Urothelium cell line (cell line): ENCODE measurements around the gene GAR1.
"Not testable (repeated sequence)": the region's sequence is repeated elsewhere in the genome, so short reads cannot be mapped to it uniquely, and the experiment has no call there.

Source experiments
- DNase-seq: peaks from one replicate; pipeline ENCODE4 v3.0.0; 2011; ENCODE audit warnings: low spot score, mixed read lengths
- FAIRE-seq: peaks from 2 replicates; lab custom pipeline; 2011; peaks lifted over from hg19 to GRCh38; lab: Jason Lieb, UNC

GAR1 gene

GRCh38 chr4:109815151-109816081, at the start of gene GAR1:
Gene GAR1 (plus strand): TSS chr4:109815762. CDS start chr4:109816165, 403 bp downstream.
- peak; percentile 56 for FAIRE-seq
- DNase-seq: peak; percentile 93

GRCh38 chr4:109782092-109782491, 33.5 kb upstream of the GAR1 start:
- DNase-seq, FAIRE-seq: not testable (repeated sequence)

GRCh38 chr4:109786846-109787245, 28.7 kb upstream of the GAR1 start:
- FAIRE-seq (no peak), DNase-seq (no peak)

GRCh38 chr4:109787807-109788206, 27.8 kb upstream of the GAR1 start:
- FAIRE-seq (no peak), DNase-seq (no peak)

GRCh38 chr4:109795059-109795458, 20.5 kb upstream of the GAR1 start:
- FAIRE-seq: no peak
- no peak for DNase-seq

GRCh38 chr4:109798866-109799265, 16.7 kb upstream of the GAR1 start:
- FAIRE-seq (no peak), DNase-seq (no peak)

GRCh38 chr4:109801099-109801789, 14.3 kb upstream of the GAR1 start:
- FAIRE-seq: no peak
- no peak for DNase-seq

GRCh38 chr4:109801895-109802319, 13.7 kb upstream of the GAR1 start, which contains the start of gene CFI:
Gene CFI (minus strand): TSS chr4:109801999. CDS start chr4:109801971, 28 bp downstream.
- DNase-seq (peak; percentile 31), FAIRE-seq (no peak)

GRCh38 chr4:109803924-109804571, 11.5 kb upstream of the GAR1 start:
- no peak for FAIRE-seq
- peak; percentile 43 for DNase-seq

GRCh38 chr4:109809655-109810054, 5.9 kb upstream of the GAR1 start:
- FAIRE-seq (no peak), DNase-seq (no peak)

GRCh38 chr4:109810552-109811387, 4.8 kb upstream of the GAR1 start:
- DNase-seq: no peak
- no peak for FAIRE-seq

- FAIRE-seq (no peak), DNase-seq (no peak)
Observed at GRCh38 chr4:109811707-109812106, 3.9 kb upstream of the GAR1 start.

GRCh38 chr4:109816082-109816442, 500 bp downstream of the GAR1 start:
- FAIRE-seq: no peak
- no peak for DNase-seq

- FAIRE-seq: no peak
- DNase-seq: no peak
Observed at GRCh38 chr4:109816894-109817293, 1.3 kb downstream of the GAR1 start.

GRCh38 chr4:109818268-109818667, 2.7 kb downstream of the GAR1 start:
- no peak for DNase-seq
- FAIRE-seq: no peak

- DNase-seq (no peak), FAIRE-seq (no peak)
Observed at GRCh38 chr4:109820563-109820962, 5.0 kb downstream of the GAR1 start.

- FAIRE-seq: no peak
- DNase-seq: no peak
Observed at GRCh38 chr4:109821185-109821584, 5.6 kb downstream of the GAR1 start.

GRCh38 chr4:109826719-109827118, 11.2 kb downstream of the GAR1 start:
- DNase-seq (peak; percentile 12), FAIRE-seq (no peak)

- DNase-seq (no peak), FAIRE-seq (no peak)
Observed at GRCh38 chr4:109827672-109828071, 12.1 kb downstream of the GAR1 start, which contains the start of gene RRH. Gene RRH (plus strand): TSS chr4:109827972. CDS start chr4:109828028, 56 bp downstream.

GRCh38 chr4:109833756-109834155, 18.2 kb downstream of the GAR1 start:
- FAIRE-seq (no peak), DNase-seq (no peak)
